NCI-H524 treated with DMSO at 0.1 percent for 48 hours (cell line): ENCODE results near the gene STAB1.

ENCODE experiments used
- DNase-seq: peaks from one replicate; lab custom pipeline; 2025; lab: John Stamatoyannopoulos, UW

The STAB1 gene, protein sequence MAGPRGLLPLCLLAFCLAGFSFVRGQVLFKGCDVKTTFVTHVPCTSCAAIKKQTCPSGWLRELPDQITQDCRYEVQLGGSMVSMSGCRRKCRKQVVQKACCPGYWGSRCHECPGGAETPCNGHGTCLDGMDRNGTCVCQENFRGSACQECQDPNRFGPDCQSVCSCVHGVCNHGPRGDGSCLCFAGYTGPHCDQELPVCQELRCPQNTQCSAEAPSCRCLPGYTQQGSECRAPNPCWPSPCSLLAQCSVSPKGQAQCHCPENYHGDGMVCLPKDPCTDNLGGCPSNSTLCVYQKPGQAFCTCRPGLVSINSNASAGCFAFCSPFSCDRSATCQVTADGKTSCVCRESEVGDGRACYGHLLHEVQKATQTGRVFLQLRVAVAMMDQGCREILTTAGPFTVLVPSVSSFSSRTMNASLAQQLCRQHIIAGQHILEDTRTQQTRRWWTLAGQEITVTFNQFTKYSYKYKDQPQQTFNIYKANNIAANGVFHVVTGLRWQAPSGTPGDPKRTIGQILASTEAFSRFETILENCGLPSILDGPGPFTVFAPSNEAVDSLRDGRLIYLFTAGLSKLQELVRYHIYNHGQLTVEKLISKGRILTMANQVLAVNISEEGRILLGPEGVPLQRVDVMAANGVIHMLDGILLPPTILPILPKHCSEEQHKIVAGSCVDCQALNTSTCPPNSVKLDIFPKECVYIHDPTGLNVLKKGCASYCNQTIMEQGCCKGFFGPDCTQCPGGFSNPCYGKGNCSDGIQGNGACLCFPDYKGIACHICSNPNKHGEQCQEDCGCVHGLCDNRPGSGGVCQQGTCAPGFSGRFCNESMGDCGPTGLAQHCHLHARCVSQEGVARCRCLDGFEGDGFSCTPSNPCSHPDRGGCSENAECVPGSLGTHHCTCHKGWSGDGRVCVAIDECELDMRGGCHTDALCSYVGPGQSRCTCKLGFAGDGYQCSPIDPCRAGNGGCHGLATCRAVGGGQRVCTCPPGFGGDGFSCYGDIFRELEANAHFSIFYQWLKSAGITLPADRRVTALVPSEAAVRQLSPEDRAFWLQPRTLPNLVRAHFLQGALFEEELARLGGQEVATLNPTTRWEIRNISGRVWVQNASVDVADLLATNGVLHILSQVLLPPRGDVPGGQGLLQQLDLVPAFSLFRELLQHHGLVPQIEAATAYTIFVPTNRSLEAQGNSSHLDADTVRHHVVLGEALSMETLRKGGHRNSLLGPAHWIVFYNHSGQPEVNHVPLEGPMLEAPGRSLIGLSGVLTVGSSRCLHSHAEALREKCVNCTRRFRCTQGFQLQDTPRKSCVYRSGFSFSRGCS (N-terminal part only)

DNA sequence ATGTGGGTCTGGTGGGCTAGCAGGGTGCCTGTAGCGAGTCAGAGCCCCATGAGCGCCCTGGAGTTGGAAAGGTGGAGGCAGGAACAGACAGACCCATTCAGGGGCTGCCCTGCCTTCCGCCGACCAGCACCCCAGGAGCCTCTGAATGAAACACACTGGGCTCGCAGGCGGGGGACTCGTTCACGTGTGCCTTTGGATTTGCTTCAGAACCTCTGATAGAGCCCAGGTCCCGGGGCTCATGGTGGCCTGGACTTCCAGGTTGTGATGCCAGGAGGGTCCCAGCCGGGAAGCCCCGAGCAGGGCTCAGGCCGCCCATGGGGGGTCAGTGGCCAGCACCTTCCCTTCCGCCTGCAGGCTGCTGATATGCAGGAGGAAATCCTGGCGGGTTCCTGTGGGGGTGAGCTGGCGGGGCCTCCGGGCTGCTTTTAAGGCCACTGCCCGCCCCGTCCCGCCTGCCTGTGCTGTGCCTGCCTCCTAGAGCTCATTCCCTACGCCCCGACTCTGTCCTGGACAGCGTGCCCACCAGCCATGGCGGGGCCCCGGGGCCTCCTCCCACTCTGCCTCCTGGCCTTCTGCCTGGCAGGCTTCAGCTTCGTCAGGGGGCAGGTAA, at the start of gene STAB1:
STAB1 (plus strand) TSS at position 453 of the 610 bp plus-strand sequence; CDS start at position 529, 76 bp downstream.
- DNase-seq, result no peak

DNA sequence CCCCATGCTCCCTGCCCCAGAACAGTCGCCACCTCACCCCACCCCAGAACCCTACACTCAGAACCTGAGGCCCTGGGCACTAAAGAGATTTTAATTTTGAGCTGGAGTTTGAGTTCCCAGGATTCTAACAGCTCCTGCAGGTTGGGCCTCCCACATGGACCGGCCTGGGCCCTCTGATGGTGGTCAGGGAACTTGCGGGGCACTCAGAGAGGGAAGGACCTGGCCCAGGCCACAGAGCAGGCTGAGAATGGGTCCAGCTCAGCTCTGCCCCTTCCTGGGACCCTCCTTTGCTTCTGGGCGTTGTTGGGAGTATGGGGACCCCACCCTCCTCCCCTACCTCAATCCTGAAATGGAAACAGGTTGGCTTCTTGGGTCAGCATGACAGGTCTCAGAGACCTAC, 49.1 kb upstream of the STAB1 start:
- DNase-seq, result no peak

DNA sequence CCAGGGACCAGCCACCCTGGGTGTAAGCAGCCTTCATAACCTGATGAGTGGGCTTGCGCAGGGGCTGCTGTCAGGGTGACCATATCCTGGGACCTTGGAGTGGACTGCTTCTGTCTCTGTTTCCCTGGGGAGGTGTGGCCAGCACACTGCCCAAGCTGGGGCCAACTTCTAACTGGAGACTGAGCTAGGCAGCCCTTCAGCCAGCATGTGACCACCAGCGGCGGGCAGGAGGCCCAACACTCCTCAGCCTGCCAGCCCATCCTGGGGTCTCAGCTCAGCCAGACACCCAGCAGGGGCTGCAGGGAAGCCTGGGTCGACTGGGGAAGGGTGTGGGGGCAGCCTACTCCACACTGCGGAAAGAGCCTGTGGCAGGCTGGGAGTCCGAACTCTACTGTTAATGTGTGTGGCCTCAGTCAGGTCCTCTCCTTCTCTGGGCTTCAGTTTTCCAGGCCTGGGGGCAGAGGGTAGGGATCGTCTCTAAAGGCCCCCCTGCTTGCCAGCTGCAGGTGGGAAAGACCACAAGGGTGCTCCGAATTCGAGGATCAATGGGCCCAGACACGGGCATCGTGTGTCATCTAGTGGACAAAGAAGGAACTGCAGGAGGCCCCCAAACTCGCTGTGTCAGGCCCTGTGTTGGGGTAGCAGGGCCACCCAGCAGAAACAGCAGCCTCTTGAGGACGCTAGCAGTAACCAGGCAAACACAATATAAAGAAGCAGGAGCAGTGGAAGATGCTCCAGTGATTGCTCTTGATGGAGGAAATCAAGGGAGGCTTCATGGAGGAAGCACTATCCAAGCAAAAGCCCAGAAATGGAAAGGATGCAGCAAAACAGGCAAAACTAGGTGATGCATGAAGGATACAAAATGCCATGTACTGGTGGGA, 48.3 kb upstream of the STAB1 start:
- DNase-seq, result no peak

DNA sequence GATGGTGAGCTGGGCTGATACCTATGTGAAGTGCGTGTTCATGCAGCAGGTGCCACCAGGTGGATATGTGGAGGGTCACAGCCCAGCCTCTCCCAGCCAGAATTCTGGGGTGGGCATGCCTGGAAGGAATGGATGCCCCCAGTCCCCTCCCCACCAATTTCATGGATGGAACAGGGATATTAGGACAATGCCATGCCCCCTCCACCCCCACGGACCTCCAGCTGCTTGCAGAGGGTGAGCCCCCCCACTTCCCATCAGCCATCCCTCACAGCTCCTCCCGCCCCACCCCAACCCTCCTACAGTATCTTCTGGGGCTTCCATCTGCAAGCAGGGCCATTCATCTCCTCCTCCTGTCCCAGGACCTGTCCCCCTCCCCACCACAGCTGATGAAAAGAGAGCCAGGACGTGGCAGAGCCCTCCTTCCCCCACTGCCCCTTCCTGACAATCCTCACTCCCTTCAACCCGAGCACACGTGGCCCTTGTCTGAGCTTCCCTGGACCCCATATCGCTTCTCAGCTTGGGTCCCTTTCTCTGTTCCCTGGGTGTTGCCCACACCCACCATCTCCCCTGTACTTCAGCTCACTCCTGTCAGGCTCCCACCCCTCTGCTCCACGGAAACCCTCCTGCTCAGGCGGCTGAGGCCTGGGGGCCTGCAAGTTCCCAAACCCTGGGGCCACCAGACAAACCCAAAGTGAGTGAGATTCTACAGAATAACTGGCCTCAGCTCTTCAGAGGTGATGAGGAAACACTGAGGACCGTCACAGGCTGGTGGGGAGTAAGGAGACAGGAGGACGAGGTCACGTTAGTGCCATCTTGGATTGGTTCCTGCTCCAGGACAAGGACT, 47.4 kb upstream of the STAB1 start:
- no peak for DNase-seq

DNA sequence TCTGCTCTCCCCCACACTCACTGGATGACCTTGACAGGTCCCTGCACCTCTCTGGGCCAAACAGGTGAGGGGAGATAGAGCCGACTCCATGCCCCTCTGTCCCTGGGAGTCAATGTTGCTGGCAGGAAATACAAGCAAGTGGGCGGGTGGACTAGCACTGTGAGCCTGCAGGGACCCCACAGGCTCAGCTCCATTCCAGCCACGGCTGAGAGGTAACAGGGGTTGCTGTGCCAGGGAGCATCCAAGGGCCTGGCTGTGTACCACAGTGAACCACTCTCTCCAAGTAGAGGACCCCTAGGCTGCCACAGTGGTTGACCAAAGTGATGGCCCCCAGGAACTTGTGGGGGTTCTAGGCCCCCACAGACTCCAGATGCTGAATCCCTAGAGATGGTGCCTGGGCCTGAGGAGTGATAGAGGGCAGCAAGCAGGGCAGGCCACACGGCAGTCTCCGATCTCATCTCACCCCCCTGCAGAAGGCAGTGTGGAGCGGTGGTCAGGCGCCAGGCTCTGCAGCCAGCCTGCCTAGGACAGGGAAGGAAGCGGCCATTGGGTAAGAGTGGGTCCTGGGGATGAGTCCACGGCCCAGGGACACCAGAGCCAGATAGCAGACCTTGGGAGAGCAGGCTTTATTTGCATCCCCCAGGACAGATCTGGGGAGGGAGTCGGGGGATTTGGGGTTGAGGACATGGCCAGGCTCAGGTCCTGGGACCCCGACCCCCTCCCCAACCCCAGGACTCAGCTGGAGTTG, 44.5 kb upstream of the STAB1 start:
- DNase-seq, result no peak

DNA sequence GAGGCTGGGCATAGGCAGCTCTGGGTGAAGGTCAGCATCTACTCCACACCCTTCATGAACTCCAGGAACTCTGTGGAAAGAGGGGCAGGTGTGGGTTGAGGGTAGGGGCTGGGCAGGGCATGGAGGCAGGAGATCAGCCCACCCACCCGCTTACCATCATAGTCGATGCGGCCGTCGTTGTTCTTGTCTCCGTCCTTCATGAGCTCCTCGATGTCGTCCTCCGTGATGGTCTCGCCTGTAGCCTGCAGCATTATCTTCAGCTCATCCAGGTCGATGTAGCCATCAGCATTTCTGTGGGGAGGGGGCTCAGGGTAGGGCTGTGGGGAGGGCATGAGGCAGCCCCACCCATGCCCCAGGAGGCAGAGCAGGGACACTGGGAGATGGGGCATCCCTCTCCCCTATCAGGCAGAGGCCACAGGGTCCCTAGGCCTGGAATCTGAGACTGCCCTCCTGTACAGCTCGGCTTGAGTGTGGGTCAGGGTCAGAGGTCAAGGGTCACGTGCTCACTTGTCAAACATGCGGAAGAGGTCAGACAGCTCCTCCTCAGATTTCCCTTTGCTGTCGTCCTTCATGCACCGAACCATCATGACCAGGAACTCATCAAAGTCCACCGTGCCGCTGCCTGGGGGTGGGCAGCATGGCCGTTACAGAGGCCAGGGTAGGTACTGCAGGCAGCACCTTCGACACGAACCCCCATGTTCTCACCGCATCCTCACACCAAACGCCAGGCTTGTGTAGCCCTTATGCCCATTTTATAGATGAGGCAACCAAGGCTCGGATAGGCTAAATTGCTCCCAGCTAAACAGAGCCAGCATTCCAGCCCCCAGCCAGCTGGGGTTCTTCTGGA, 43.7 kb upstream of the STAB1 start:
- no peak for DNase-seq

DNA sequence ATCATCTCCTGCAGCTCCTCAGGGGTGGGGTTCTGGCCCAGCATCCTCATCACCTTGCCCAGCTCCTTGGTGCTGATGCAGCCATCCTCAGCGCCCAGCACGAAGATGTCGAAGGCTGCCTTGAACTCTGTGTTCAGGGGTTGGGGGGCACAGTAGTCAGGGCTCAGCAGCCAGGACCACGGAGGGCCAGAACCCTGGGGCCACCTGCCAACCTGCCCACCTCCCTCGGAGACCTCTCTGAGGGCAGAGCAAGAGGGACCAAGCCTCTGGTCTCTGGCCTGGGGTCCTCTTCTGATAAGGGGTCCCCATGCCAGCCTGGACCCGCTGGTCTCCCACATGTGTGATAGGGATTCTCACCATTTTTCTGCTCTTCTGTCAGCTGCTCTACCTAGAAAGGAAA, 43.0 kb upstream of the STAB1 start:
- no peak for DNase-seq

DNA sequence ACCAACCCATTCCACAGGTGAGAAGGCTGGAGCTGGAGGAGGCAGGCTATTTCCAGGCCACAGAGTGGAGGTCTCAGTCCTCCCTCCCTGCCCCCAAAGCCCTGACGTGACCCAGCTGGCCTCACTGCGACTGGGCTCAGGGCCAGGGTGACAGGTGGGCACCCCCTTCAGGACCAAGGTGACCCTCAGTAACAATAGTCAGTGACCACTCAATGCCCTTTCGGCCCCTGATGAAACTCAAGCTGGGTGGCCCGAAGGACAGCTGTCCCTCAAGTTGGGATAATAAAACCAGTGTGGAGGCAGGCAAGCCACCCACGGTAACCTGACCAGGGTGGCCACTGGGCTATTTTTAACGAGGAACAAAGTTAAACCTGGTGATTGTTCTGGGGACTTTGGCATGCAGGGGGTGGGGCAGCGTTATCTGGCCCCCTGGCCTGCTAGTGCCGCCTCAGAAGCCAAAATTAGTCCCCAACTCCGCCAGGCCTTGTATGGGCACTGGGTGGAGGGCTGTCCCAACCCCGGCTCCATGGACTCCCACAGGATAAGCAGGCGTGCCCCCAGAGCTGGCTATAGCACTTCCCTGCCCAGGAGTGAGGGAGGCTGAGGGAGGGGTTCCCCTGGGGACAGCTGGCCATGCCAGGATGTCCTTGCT, 42.4 kb upstream of the STAB1 start:
- DNase-seq, result no peak

DNA sequence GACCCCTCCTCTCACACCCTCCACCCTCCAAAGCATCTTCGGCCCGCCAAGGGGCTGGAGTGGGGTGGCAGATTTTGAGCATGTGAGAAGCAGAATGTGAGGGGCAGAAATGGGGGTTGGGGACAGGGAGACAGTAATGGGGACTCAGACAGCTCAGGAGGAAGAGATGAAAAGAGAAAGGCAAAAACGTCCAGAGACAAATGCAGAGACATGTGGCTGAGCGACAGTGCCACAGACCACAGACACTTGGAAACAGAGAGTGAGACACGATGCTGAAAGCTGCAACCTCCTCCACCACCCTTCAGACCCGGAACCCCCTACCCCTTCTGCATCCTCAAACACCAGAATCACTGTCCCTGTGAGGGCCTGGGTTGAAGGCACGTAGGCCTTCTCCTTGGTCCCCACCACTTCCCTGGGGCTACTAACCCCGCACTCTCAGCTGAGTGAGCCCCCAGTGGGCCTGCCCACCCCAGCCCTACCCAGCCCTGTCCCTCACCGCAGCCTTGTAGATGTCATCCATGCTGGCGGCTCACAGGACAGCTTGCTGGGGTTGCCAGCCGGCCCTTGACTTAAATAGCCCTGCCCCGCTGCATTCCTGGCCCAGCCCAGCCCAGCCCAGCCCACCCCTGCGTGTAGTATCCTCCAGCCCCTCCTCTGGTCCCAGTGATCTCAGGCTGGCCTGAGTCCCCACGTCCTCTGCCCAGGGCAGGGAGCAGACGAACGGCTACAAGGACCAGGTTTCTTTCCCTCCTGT, 41.5 kb upstream of the STAB1 start, which contains the start of gene TNNC1:
TNNC1 (minus strand) TSS at position 546 of the 754 bp plus-strand sequence; CDS start at position 520, 26 bp downstream.
- no peak for DNase-seq

DNA sequence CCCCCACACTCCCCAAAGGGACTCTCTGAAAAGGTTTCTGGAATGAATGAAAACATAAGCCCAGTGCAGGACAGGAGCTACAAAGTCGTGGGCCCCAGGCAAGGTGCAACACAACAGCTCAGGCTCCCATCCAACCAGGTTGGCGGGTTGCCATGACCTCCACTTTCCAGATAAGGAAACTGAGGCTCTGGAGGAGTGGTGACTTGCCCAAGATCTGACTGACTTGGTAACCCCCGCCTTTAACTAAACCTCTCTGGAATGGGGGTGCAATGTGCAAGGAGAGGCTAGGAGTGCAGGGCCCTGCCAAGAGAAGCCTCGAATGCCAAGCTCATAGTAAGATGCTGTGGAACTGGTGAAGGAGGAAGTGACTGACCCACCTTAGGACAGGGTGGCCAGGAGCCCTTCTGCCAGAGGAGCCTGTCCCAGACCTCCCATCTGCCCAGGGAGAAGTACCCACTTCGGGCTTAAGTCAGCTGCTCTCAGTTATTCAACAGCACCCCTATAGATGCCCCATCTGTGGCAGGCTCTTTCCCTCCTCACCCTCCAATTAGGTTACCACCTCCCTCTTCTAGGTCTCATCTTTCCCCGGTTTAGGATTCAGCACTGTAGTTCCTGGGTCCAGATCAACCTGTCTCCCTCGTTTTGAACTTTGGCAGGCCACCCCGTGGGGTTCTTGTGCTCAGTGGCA, 40.7 kb upstream of the STAB1 start:
- DNase-seq, result no peak

DNA sequence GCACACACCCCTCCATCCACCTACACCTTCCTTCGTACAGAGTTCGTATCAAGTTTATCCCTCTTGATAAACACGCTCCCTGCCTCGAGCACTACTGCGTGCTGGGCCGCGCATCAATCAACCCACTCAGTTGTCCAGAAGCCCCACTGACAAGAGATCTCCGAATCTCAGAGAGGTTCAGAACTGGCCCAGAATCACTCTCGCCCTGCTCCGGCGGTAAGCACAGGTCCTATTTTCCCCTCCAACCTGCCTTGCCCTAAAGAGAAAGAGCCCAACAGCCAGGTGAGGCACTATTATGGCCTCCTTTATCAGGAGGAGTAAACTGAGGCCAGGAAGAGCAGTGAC, 40.2 kb upstream of the STAB1 start:
- no peak for DNase-seq

DNA sequence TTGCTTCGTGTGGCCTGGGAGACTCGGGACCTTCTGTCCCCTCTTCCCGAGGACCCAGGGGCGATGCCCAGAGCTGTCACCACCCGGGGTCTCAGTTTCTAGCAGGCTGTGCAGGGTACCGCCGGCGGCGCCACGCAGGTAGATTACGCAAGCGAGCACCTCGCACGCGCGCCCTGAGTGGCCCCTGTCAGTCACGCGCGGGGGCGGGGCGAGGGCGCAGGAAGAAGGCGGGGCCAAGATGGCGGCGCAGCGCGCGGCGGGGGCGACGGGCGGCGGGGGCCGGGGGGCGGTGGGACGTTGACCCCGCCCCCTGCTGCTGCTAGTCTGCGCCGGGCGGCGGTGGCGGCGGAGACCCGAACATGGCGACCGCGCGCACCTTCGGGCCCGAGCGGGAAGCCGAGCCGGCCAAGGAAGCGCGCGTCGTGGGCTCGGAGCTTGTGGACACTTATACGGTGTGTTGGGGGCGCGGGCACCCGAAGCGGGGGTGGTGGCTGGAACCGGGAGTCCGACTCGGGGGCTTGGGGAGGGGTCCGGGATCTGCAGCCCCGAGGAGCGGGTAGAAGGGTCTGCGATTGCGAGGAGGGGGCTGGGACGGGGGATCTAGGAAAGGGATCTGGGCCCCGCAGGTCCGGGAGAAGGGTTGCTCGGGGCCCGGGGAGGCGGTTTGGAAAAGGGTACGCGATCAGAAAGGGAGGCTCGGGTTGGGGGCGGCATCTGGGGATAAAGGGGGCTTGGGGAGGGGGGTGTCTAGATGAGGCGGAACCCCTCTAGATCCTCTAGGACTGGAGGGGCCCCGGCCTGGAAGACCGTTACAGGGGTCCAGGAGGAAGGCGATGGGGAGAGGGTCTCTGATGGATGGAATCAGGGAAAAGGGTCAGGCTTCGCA, 39.6 kb upstream of the STAB1 start, which contains the start of gene NISCH:
NISCH (plus strand) TSS at position 322 of the 886 bp plus-strand sequence; CDS start at position 360, 38 bp downstream.
- DNase-seq, result peak; percentile 17

DNA sequence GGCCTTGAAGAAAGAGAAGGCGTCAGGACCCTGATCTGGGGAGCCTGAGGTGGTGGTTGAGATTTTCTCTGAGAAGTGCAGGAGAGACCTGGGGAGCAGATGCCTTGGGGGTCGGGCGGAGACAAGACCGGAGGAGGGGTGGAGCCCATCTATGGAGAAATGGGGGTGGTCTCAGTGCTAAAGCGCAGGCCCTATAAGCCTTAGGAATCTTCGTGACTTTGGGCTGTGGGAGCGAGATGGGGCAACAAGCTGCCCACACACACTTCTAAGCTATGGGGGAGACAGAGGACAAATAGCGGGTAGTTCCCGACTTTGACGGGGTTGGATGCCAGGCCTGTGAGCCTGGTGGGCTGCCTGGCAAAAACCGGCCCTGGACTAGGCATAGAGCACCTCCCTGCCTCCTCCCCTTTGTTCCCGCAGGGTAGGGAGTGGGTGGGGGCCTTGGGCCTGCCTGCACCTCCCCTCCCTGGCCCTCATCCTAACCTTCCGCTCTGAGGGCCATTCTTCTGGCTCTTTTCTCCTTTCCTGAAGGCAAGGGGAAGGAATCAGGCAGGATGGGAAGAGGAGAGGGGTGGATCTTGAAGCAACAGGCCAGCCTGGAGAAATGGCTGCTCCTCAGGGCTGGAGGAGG, 38.9 kb upstream of the STAB1 start:
- DNase-seq, result no peak

DNA sequence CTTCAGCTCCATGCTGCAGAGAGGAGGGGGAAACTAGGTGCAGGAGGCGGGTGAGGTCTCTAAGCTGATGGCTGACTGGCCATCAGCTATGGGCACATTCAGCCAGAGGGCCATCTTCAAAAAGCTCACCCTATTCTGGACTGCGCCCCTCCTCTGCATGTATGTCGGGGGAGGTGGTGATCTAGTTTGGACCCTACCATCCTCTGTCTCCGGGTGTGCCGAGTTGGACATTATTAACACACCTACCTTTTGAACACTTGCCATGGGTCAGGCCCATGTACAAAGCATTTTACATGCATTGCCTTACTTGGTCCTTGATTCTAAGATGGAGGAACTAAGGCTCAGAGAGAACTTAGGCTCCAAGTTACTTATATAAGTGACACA, 38.3 kb upstream of the STAB1 start:
- DNase-seq, result no peak
